Muscle of leg (tissue), 11 donors: Measurements from ENCODE around the gene EPC2. TPM values are rescaled to one million over a fixed set of nuclear protein-coding genes. Genes with fewer than 3 reads are reported as not detected.

ENCODE experiments used
- DNase-seq: peaks from one replicate; pipeline ENCODE4 v3.0.0; 2013
- H3K27ac ChIP-seq: one replicate; pipeline ENCODE4 v1.5.1; 2013; ENCODE audit warnings: mild to moderate bottlenecking, low read length, control low read depth
- H3K27me3 ChIP-seq: one replicate; pipeline ENCODE4 v1.6.1; 2013; ENCODE audit warnings: low read length; ENCODE audit not compliant: control insufficient read depth, insufficient read depth
- H3K36me3 ChIP-seq: one replicate; pipeline ENCODE4 v1.6.1; 2013; ENCODE audit warnings: low read length; ENCODE audit not compliant: control insufficient read depth, insufficient read depth
- H3K4me1 ChIP-seq: one replicate; pipeline ENCODE4 v1.6.1; 2013; ENCODE audit warnings: low read length; ENCODE audit not compliant: control insufficient read depth, insufficient read depth
- H3K4me3 ChIP-seq: one replicate; pipeline ENCODE4 v1.5.1; 2013; ENCODE audit warnings: low read length, control low read depth
- H3K9me3 ChIP-seq: replicated peaks from 2 replicates; pipeline ENCODE4 v1.6.1; 2013; ENCODE audit warnings: low read depth, low read length; ENCODE audit not compliant: control insufficient read depth
- WGBS: methylation state at CpG from one replicate; pipeline ENCODE4 v1.1.5; 2013; ENCODE audit warnings: missing lambda C conversion rate; ENCODE audit not compliant: insufficient coverage; 5-methylcytosine and 5-hydroxymethylcytosine counted together
- polyA plus RNA-seq, 8 donors: library from polyadenylated mRNA; unstranded; fragments of 120-200 nt; gene quantifications; one replicate each; pipeline versions ENCODE4 v1.2.1 to v1.2.3, GENCODE V29; 2013; ENCODE audit warnings: inconsistent platforms in 1 of 8, low replicate concordance in 1 of 8; ENCODE audit not compliant: insufficient read length in 8 of 8, insufficient read depth in 1 of 8
- total RNA-seq: library from RNA; stranded (reverse); fragments of 120-200 nt; gene quantifications from one replicate; pipeline ENCODE4 v1.2.4, GENCODE V29; 2013

The EPC2 gene
- total and polyA plus RNA-seq, 9 donors: 18.9 to 30.0 (median 24.4) TPM

- WGBS: 96% methylated on average over 6 of the region's 7 CpGs
- Histone ChIP-seq H3K4me3 (no peak overlapping the region), H3K27me3 (no peaks in the 10 kb centered on the region), H3K9me3 (no peaks in the 10 kb centered on the region), H3K4me1 (peaks cover 13% of the 10 kb centered on the region), H3K27ac (peak overlapping the region; percentile 44), H3K36me3 (no peaks in the 10 kb centered on the region)
- no peak for DNase-seq
Measured at GRCh38 chr2:148613231-148614013, 31.1 kb upstream of the EPC2 start.

GRCh38 chr2:148614014-148614321 is 30.6 kb upstream of the EPC2 start:
- Histone ChIP-seq H3K4me3 (no peak overlapping the region), H3K4me1 (peaks cover 13% of the 10 kb centered on the region), H3K27me3 (no peaks in the 10 kb centered on the region), H3K9me3 (no peaks in the 10 kb centered on the region), H3K36me3 (no peaks in the 10 kb centered on the region), H3K27ac (peak overlapping the region; percentile 44)
- DNase-seq: peak; percentile 8

DNA sequence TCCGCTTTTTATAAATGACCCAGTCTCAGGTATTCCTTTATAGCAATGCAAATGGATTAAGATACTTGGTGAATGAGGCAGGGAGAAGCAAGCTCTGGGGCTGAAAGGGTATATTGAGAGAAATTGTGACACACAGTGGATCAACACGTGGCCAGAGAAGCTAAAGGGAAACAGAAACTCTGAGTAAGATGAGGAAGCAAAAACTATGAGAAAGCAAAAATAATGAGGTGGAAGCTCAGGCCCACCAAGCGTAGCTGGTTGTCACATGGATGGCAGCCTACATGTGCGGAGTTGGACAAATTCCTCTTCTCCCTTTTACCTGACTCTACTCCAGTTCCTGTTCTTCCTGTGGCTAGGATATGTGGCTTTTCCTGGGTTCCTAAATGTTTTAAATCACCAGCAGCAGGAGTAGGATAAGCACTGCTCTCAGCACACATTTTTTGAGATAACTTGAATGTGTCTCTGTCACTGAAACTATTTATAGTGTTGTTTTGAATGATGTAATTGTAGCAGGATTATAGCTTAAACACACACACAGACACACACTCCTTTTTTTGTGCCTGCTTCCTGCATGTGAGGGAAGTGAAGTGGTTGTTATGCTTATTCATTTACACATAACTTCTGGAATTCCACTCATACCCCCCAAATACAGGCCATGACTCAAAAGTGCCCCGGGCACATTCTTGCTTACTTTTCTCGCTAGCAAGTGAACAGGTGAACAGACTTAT is 30.1 kb upstream of the EPC2 start:
- Histone ChIP-seq H3K27ac (peak overlapping the region; percentile 72), H3K4me3 (no peak overlapping the region), H3K4me1 (peaks cover 13% of the 10 kb centered on the region), H3K27me3 (no peaks in the 10 kb centered on the region), H3K9me3 (no peaks in the 10 kb centered on the region), H3K36me3 (no peaks in the 10 kb centered on the region)
- WGBS: 0% methylated on average over 1 of the region's 6 CpGs
- peak; percentile 61 for DNase-seq

GRCh38 chr2:148615381-148615841 is 29.1 kb upstream of the EPC2 start:
- peak; percentile 10 for DNase-seq
- Histone ChIP-seq H3K9me3 (no peaks in the 10 kb centered on the region), H3K4me3 (no peak overlapping the region), H3K4me1 (peaks cover 13% of the 10 kb centered on the region), H3K36me3 (no peaks in the 10 kb centered on the region), H3K27me3 (no peaks in the 10 kb centered on the region), H3K27ac (peak overlapping the region; percentile 37)
- WGBS: 43% methylated on average over 1 of the region's 3 CpGs

DNA sequence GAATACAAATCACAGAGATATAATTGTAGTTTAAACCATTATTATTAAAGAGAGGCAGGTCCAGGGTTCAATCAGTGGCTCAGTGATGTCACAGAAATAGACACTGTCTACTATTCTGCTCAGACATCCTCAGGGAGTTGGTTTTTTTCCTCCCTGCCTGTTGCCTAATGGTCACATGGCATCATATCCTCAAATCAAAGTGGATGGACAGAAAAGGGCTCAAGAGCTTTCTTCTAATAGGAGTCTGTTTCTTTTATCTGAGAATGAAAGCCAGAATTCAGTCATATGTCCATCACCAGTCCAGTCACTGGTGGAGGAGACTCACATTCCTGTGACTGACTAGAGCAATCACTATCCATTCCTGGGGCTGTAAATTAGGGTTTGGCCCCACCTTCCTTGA is 27.9 kb upstream of the EPC2 start:
- Histone ChIP-seq H3K4me3 (no peak overlapping the region), H3K36me3 (no peaks in the 10 kb centered on the region), H3K4me1 (peaks cover 13% of the 10 kb centered on the region), H3K9me3 (no peaks in the 10 kb centered on the region), H3K27ac (no peak overlapping the region), H3K27me3 (no peaks in the 10 kb centered on the region)
- DNase-seq: no peak

GRCh38 chr2:148617219-148617618 is 27.3 kb upstream of the EPC2 start:
- no CpG with 5 or more reads among the region's 5 CpGs for WGBS
- Histone ChIP-seq H3K36me3 (no peaks in the 10 kb centered on the region), H3K4me3 (no peak overlapping the region), H3K4me1 (peaks cover 14% of the 10 kb centered on the region), H3K27ac (no peak overlapping the region), H3K9me3 (no peaks in the 10 kb centered on the region), H3K27me3 (no peaks in the 10 kb centered on the region)
- DNase-seq: no peak

GRCh38 chr2:148619560-148620195 is 24.9 kb upstream of the EPC2 start:
- H3K36me3 ChIP-seq: no peaks in the 10 kb centered on the region
- no peaks in the 10 kb centered on the region for H3K27me3 ChIP-seq
- no CpG with 5 or more reads among the region's 4 CpGs for WGBS
- no peaks in the 10 kb centered on the region for H3K9me3 ChIP-seq
- H3K27ac ChIP-seq: no peak overlapping the region
- peaks cover 7% of the 10 kb centered on the region for H3K4me1 ChIP-seq
- H3K4me3 ChIP-seq: no peak overlapping the region
- DNase-seq: no peak

GRCh38 chr2:148622366-148622765 is 22.2 kb upstream of the EPC2 start:
- no peak overlapping the region for H3K4me3 ChIP-seq
- 0% methylated on average over 1 of the region's 3 CpGs for WGBS
- H3K4me1 ChIP-seq: peaks cover 2% of the 10 kb centered on the region
- H3K27me3 ChIP-seq: no peaks in the 10 kb centered on the region
- no peak overlapping the region for H3K27ac ChIP-seq
- no peaks in the 10 kb centered on the region for H3K9me3 ChIP-seq
- peak; percentile 54 for DNase-seq
- no peaks in the 10 kb centered on the region for H3K36me3 ChIP-seq

GRCh38 chr2:148623086-148623485 is 21.5 kb upstream of the EPC2 start:
- H3K4me3 ChIP-seq: no peak overlapping the region
- H3K36me3 ChIP-seq: no peaks in the 10 kb centered on the region
- DNase-seq: no peak
- no peaks in the 10 kb centered on the region for H3K27me3 ChIP-seq
- H3K4me1 ChIP-seq: peaks cover 2% of the 10 kb centered on the region
- no peak overlapping the region for H3K27ac ChIP-seq
- no peaks in the 10 kb centered on the region for H3K9me3 ChIP-seq

GRCh38 chr2:148627224-148627623 is 17.3 kb upstream of the EPC2 start:
- Histone ChIP-seq H3K4me3 (no peak overlapping the region), H3K36me3 (no peaks in the 10 kb centered on the region), H3K4me1 (peaks cover 2% of the 10 kb centered on the region), H3K9me3 (no peaks in the 10 kb centered on the region), H3K27ac (no peak overlapping the region), H3K27me3 (no peaks in the 10 kb centered on the region)
- DNase-seq: no peak
